Putamen (tissue), 1 donor: ENCODE results near the gene ZNRF3.

Source experiments
- DNase-seq: peaks from one replicate; pipeline ENCODE4 v3.0.0-alpha.2; 2016; ENCODE audit warnings: low spot score

ZNRF3 gene

DNA sequence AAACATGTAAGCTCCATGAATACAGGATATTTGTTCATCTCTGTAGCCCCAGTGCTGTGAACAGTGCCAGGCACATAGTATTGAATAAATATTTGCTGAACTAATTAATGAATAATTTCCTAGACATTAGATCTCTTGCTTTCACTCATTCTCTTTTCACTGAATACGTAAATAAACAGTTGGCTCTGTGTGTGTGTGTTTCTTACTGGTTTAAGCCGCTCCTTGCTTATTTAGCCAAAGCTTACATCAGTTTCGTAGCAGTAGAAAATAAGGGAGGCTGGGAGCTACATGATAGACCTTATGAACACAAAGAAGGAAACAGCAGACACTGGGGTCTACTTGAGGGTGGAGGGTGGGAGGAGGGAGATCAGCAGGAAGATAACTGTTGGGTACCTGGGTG is 206.7 kb downstream of the ZNRF3 start:
- no peak for DNase-seq

DNA sequence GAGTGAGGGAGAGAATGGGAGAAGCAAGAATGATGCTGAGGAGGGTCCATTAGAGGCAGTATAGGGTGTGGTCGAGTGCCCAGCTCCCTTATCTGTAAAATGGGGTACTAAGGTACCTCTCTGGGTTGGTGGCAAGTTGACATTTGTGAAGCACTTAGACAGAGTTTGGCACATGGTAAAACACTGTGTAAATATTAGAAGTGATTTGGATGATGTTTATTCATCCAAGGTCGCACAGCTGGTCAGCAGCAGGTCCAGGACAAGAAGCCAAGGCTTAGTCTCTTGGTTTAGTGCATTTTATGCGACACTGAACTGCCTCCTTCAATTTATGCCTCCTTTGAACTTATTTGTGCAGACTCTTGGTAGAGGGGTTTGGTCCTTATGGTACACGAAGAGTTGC is 208.9 kb downstream of the ZNRF3 start:
- no peak for DNase-seq

DNA sequence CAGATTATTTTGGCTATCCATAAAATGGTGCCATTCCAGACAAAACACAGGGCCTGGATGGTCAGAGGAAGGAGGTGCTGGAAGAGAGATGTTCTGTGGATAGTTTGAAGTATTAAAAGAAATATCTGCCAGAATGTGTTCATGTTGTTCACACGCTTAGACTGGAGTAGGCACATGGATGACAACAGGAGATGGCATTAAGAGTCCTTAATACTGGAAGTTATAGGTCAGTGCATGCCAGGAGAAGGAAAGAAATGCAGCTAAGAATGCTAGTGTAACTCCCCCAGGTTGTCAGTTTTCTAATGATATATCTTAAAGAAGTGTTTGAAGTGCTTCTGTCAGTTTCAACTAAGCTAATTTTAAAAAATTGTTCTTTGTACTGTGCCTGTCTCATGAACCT is 209.7 kb downstream of the ZNRF3 start:
- peak; percentile 45 for DNase-seq

DNA sequence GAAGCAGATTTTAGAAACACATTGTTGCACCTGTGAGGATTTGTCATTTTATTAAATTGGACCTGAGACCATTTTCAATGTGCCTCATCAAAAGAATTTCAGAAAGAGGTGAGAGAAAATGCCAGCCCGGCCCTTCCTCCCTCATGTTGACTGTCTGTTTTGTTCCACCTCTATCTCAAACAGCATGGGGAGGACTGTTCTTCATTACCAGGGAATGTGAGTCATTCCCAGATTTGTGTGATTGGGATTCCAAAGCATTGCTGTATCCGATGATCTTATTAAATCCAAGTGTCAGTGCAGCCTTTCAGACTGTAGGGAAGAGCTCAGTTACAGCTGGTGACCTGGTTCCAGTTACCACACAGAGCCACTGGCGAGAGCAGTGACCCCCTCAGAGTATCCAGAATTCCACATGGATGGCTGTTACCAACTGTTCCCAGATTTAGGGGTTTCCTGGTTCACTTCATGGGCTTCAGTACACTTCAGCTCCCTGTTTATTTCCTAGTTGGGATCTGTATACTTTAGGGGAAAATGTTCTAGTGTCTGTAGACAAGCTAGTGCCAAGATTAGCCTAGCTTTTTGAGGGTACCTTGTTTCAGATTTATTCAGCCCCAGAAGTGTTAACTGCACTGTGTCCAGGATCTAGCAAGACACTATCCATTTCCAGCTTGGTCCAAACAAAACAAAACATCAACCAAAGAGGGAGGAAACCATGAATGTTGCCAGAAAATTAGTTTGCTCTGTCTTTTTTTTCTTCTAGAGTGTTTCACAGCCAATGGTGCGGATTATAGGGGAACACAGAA is 210.3 kb downstream of the ZNRF3 start:
- peak; percentile 62 for DNase-seq

DNA sequence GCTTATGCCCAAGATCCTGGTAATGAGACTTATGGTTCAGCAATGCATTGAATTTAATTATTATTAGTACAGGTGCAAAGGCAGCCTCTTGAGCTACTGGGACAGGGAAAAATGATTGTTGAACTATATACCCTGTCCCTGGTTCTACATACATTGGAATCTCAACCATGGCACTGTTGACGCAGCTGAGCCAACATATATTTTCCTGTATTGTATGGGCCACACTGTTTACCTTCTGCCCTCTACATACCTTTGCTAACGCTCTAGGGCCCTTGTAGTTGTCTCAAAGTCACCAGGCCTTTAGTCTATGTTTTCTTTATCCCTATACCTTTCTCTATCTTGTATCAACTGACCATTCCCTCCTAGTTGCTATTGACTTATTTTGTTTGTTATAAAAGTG is 212.1 kb downstream of the ZNRF3 start:
- no peak for DNase-seq

DNA sequence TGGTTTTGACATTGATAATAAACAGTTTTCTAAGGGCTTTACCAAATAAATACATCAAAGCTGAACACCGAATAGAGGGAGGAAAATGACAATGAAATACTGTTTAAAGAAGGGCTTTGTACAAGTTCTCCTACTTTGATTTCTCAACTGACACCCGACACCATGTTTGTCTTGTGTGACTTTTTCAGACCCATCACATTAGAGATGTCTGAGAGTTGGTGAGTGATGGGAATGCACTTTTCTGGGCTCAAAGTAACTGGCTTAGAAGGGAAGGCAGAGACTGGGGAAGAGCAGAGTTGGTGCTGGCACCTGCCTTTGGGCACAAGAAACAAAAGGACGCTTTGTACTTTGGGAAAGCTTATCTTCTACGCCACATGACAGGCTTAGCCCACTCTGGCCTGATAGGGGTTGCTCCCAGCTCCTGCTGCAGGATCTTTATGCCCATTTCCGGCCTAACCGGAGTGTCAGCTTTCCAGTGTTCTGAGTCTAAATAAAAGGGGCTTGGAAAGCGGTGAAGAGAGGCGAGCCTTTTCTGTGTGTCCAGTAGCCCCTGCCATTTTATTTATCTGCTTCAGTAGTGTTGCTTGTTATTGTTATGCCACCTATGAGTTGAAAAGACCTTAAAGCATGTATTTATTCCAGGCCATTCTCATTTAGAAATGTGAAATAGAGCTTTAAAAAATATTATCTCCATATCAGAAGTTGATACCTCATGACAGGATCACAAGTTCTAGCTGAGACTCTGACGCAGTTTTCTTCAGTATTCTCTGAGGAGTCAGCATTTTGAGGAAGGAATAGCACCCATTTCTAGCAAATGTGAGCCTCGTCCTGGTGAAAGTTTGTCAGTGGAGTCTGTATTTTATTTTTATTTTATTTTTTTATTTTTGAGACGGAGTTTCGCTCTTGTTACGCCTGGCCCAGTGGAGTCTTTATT is 213.6 kb downstream of the ZNRF3 start:
- no peak for DNase-seq

DNA sequence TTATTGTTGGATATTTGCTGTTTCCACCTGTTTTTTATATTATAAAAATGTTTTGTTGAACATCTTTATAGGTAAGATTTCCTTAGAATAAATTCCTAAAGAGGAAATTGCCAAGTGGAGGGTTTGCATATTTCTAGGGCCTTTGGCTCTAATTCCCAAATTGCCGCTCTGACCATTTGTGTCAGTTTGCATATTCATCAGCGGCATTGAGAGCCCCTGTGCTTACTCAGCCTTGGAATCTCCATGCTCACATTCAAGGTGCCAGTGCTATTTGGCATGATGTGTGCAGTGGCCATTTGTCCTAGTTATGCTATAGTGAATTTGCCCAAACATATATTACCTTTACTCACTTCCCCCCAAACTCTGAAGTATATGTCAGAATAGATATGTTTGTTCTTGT is 214.9 kb downstream of the ZNRF3 start:
- DNase-seq: no peak

DNA sequence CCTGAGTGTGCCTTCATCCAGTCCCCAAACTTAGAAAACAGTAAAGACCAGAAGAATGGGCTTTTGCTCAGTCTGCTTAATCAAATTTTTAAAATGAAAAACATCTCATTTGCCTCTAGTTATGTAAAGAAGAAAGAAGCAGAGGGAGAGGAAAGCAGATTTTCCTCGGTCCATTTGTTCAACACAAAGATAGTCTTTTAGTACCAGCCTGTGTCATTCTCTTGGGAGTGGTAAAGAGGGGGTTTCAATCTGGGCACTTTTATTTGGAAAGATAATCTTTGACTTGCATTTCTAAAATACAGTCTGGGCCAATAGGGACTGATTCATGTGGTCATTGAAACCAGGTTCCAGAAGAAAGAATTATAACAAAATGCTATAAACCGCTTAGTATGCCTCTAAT is 218.9 kb downstream of the ZNRF3 start:
- no peak for DNase-seq

DNA sequence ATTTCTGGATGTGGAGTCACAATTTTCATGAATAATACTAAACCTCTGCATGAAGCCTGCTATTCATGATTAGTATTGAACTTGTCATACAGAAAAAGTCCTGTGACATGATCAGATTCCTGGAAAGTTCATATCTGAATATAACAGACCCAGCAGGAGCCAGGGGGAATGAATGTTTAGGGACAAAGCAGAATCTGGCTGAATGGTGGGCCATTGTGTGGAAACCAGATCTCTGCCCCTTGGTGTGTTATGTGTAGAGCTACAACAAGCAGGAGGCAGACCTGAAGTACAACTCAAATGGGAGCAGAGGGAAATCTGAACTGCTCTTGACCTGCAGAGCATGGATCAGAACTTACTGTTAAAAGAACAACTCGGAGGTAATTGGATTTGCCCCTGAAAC is 219.7 kb downstream of the ZNRF3 start:
- no peak for DNase-seq

DNA sequence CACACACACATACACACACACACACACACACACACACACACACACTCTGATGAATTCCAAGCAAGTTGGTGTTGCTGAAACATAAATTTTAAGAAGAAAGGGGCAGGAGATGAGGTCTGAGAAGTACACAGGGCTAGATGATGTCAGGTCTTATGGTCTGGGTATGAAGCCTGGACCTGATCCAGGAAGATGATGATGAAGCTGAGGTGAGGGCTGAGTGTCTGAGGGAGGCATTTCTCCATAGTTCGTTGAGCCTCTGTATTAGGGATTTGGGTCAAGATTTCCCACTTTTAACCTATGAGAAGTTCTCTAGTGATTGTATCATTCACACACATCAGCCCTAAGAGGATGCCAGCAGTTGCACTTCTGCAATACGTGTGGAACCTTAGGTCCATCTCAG is 222.1 kb downstream of the ZNRF3 start:
- DNase-seq: no peak

DNA sequence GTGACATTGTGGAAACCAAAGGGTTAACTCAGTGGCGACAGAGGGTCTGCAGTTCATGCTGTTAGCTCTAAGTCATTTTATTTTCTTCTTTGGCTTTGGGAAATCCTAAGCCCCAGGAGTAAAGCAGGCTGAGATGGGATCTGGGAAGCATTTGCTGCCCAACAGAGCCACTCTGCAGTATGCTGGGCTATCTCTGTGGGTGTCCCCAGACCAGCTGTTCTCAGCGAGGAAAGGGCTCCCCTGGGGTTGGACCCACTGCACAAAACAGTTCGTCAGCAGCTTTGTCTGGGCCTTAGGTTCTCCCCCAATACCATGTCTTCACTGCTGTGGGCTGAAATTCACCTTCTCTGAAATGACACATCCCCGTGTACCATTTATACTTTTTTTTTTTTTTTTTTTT is 223.5 kb downstream of the ZNRF3 start:
- no peak for DNase-seq
